WTC11 (cell line): ENCODE data around the gene MSI1.

ENCODE experiments used
- ESRRA ChIP-seq: sonication (generic); formaldehyde crosslinking; IDR thresholded peaks from 2 replicates; pipeline ENCODE4 v1.8.1; 2022; ENCODE audit warnings: mild to moderate bottlenecking, missing genetic modification reagents, borderline replicate concordance
- FOXK1 ChIP-seq: sonication (generic); formaldehyde crosslinking; IDR thresholded peaks from 2 replicates; pipeline ENCODE4 v1.8.0; 2022; ENCODE audit warnings: mild to moderate bottlenecking, moderate library complexity, missing genetic modification reagents
- FOXP4 ChIP-seq: sonication (generic); formaldehyde crosslinking; IDR thresholded peaks from 2 replicates; pipeline ENCODE4 v1.8.0; 2022; ENCODE audit warnings: mild to moderate bottlenecking, missing genetic modification reagents
- NR3C1 ChIP-seq: sonication (generic); formaldehyde crosslinking; conservative IDR thresholded peaks from 2 replicates; pipeline ENCODE4 v1.8.1; 2023; ENCODE audit warnings: low read depth, mild to moderate bottlenecking, missing genetic modification reagents
- PRDM15 ChIP-seq: sonication (generic); formaldehyde crosslinking; IDR thresholded peaks from 2 replicates; pipeline ENCODE4 v1.8.0; 2022; ENCODE audit warnings: missing genetic modification reagents
- SP1 ChIP-seq: sonication (generic); formaldehyde crosslinking; conservative IDR thresholded peaks from 2 replicates; pipeline ENCODE4 v1.8.1; 2022; ENCODE audit warnings: missing genetic modification reagents
- TP53 ChIP-seq: sonication (generic); formaldehyde crosslinking; IDR thresholded peaks from 2 replicates; pipeline ENCODE4 v1.8.1; 2023; ENCODE audit warnings: mild to moderate bottlenecking, missing genetic modification reagents
- USF2 ChIP-seq: sonication (generic); formaldehyde crosslinking; IDR thresholded peaks from 2 replicates; pipeline ENCODE4 v1.8.1; 2023; ENCODE audit warnings: mild to moderate bottlenecking, missing genetic modification reagents, moderate library complexity
- TF ChIP-seq, protein P1 (sequence below): fragments of 200-600 bp; IDR thresholded peaks from 2 replicates; pipeline ENCODE4 v1.8.0; 2022; ENCODE audit warnings: antibody characterized with exemption
- TF ChIP-seq, protein P2 (sequence below): sonication (generic); formaldehyde crosslinking; IDR thresholded peaks from 2 replicates; pipeline ENCODE4 v1.8.1; 2023; ENCODE audit warnings: mild to moderate bottlenecking, moderate library complexity, missing genetic modification reagents

DNA sequence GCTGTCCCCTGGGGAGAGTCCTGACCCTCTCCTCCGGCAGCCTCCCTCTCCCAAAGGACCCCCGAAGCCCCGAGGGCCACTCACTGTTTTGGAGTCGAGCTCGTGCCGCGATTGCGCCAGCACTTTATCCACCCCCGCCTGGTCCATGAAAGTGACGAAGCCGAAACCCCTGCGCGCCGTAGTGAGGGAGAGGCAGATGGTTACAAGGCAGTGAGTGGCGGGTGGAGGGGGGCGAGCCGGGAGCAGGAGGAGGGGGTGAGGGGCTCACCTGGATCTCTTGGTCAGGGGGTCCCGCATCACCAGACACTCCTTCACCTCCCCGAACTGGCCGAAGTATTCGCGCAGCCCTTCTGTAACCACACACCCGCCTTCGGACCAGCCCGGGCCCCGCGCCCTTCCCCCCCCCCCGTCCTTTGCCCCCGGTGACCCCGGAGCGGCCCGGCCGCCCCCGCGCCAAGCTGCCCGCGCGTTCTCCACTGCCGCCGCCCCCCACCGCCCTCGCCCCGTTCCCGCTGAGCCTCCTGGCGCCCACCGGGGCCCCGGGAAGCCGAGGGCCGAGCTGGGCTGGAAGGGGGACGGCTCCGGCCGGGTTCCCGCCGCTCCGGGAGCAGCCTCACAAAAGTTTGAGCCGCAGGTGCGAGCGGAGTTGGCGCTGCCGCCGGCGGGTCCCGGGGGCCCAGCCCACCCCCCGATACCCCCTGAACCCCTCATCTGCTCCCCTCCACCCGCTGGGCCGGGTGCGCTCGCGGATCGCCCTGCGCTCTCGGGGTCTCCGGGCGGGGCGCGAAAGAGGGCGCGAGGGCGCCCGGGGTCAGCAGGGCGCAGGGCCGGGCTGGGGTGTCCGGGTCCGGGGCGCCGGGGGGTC lies 808 bp downstream of the MSI1 start:
- TF ChIP-seq PRDM15 = no peak
- TF ChIP-seq, protein P1, sequence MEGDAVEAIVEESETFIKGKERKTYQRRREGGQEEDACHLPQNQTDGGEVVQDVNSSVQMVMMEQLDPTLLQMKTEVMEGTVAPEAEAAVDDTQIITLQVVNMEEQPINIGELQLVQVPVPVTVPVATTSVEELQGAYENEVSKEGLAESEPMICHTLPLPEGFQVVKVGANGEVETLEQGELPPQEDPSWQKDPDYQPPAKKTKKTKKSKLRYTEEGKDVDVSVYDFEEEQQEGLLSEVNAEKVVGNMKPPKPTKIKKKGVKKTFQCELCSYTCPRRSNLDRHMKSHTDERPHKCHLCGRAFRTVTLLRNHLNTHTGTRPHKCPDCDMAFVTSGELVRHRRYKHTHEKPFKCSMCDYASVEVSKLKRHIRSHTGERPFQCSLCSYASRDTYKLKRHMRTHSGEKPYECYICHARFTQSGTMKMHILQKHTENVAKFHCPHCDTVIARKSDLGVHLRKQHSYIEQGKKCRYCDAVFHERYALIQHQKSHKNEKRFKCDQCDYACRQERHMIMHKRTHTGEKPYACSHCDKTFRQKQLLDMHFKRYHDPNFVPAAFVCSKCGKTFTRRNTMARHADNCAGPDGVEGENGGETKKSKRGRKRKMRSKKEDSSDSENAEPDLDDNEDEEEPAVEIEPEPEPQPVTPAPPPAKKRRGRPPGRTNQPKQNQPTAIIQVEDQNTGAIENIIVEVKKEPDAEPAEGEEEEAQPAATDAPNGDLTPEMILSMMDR = no peak
- no peak for TF ChIP-seq NR3C1 (CRISPR knock-in tag)
- no peak for TF ChIP-seq ESRRA
- TF ChIP-seq SP1 (CRISPR knock-in tag) = no peak
- TF ChIP-seq TP53 (CRISPR knock-in tag) = no peak
- TF ChIP-seq USF2 (CRISPR knock-in tag) = no peak
- TF ChIP-seq FOXP4 (CRISPR knock-in tag) = no peak
- no peak for TF ChIP-seq FOXK1
- TF ChIP-seq, protein P2, sequence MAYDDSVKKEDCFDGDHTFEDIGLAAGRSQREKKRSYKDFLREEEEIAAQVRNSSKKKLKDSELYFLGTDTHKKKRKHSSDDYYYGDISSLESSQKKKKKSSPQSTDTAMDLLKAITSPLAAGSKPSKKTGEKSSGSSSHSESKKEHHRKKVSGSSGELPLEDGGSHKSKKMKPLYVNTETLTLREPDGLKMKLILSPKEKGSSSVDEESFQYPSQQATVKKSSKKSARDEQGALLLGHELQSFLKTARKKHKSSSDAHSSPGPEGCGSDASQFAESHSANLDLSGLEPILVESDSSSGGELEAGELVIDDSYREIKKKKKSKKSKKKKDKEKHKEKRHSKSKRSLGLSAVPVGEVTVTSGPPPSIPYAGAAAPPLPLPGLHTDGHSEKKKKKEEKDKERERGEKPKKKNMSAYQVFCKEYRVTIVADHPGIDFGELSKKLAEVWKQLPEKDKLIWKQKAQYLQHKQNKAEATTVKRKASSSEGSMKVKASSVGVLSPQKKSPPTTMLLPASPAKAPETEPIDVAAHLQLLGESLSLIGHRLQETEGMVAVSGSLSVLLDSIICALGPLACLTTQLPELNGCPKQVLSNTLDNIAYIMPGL (CRISPR knock-in tag) = no peak
